Endometrium (tissue), 2 donors: Measurements from ENCODE around the gene AZIN2.
"Not testable (repeated sequence)": the region's sequence is repeated elsewhere in the genome, so short reads cannot be mapped to it uniquely, and the experiment has no call there.

Source experiments
- FAIRE-seq: peaks from 2 replicates; lab custom pipeline; 2012; peaks lifted over from hg19 to GRCh38; lab: Jason Lieb, UNC
- donor health status: control.
- donor health status: control.

The AZIN2 gene

GRCh38 chr1:33096363-33097005, 15.5 kb downstream of the AZIN2 start:
- no peak for FAIRE-seq

GRCh38 chr1:33097137-33097611, 16.2 kb downstream of the AZIN2 start:
- FAIRE-seq = no peak

GRCh38 chr1:33097762-33098161, 16.8 kb downstream of the AZIN2 start:
- no peak for FAIRE-seq

- no peak for FAIRE-seq
Observed at GRCh38 chr1:33098371-33098770, 17.4 kb downstream of the AZIN2 start.

GRCh38 chr1:33099290-33100118, 18.6 kb downstream of the AZIN2 start:
- no peak for FAIRE-seq

GRCh38 chr1:33100119-33100415, 19.1 kb downstream of the AZIN2 start:
- FAIRE-seq = not testable (repeated sequence)

- no peak for FAIRE-seq
Observed at GRCh38 chr1:33110477-33110876, 29.5 kb downstream of the AZIN2 start.

- FAIRE-seq = no peak
Observed at GRCh38 chr1:33111965-33112364, 31.0 kb downstream of the AZIN2 start.

- no peak for FAIRE-seq
Observed at GRCh38 chr1:33117440-33118085, 36.6 kb downstream of the AZIN2 start.

GRCh38 chr1:33118274-33118673, 37.3 kb downstream of the AZIN2 start:
- FAIRE-seq = no peak

GRCh38 chr1:33119050-33119449, 38.1 kb downstream of the AZIN2 start:
- FAIRE-seq = no peak

GRCh38 chr1:33119532-33120217, 38.7 kb downstream of the AZIN2 start:
- no peak for FAIRE-seq

- no peak for FAIRE-seq
Observed at GRCh38 chr1:33120436-33121231, 39.7 kb downstream of the AZIN2 start.

- FAIRE-seq = no peak
Observed at GRCh38 chr1:33121728-33122127, 40.8 kb downstream of the AZIN2 start.

- no peak for FAIRE-seq
Observed at GRCh38 chr1:33122483-33123178, 41.7 kb downstream of the AZIN2 start.

- no peak for FAIRE-seq
Observed at GRCh38 chr1:33123266-33123665, 42.3 kb downstream of the AZIN2 start.

- FAIRE-seq = not testable (repeated sequence)
Observed at GRCh38 chr1:33124647-33125046, 43.7 kb downstream of the AZIN2 start.

GRCh38 chr1:33126411-33127000, 45.6 kb downstream of the AZIN2 start:
- FAIRE-seq = no peak

GRCh38 chr1:33127001-33127823, 46.3 kb downstream of the AZIN2 start:
- FAIRE-seq = peak; percentile 99

GRCh38 chr1:33128781-33129180, 47.8 kb downstream of the AZIN2 start:
- no peak for FAIRE-seq
